Endodermal cell (in vitro differentiated cells): Measurements from ENCODE around the gene LRRC27. TPM values are rescaled to one million over a fixed set of nuclear protein-coding genes. Genes with fewer than 3 reads are reported as not detected.
A peak's percentile ranks its signal among the peaks of the same experiment; 100 is the strongest.

Source experiments
- DNase-seq: peaks from one replicate; pipeline ENCODE4 v3.0.0-alpha.2; 2017
- H3K27ac ChIP-seq: 2 replicates; pipeline ENCODE4 v1.5.1; 2013; ENCODE audit warnings: mild to moderate bottlenecking, low read depth, low read length, moderate library complexity
- H3K27me3 ChIP-seq: 2 replicates; pipeline ENCODE4 v1.6.1; 2013; ENCODE audit warnings: mild to moderate bottlenecking, low read length, moderate library complexity; ENCODE audit not compliant: insufficient read depth, control insufficient read depth, poor library complexity, severe bottlenecking
- H3K36me3 ChIP-seq: 2 replicates; pipeline ENCODE4 v1.7.0; 2013; ENCODE audit warnings: mild to moderate bottlenecking, low read length, moderate library complexity; ENCODE audit not compliant: control insufficient read depth, insufficient read depth
- H3K4me1 ChIP-seq: one replicate; pipeline ENCODE4 v1.7.0; 2013; ENCODE audit warnings: low read length; ENCODE audit not compliant: control insufficient read depth, insufficient read depth
- H3K4me3 ChIP-seq: 2 replicates; pipeline ENCODE4 v1.5.1; 2013; ENCODE audit warnings: mild to moderate bottlenecking, low read length, moderate library complexity
- H3K9ac ChIP-seq: 2 replicates; pipeline ENCODE4 v1.6.1; 2013; ENCODE audit warnings: mild to moderate bottlenecking, low read length, moderate library complexity; ENCODE audit not compliant: poor library complexity, severe bottlenecking; ENCODE audit errors: extremely low read depth
- H3K9me3 ChIP-seq: 2 replicates; pipeline ENCODE4 v1.6.1; 2013; ENCODE audit warnings: mild to moderate bottlenecking, low read length, moderate library complexity; ENCODE audit not compliant: control insufficient read depth
- H3K27ac Mint-ChIP-seq: 2 replicates; pipeline ENCODE4 v1.8.0; 2020; ENCODE audit warnings: mixed read lengths
- H3K27me3 Mint-ChIP-seq: 2 replicates; pipeline ENCODE4 v1.8.0; 2021; ENCODE audit warnings: mild to moderate bottlenecking, mixed read lengths; ENCODE audit not compliant: insufficient read depth
- H3K36me3 Mint-ChIP-seq: 2 replicates; pipeline ENCODE4 v1.8.0; 2020; ENCODE audit warnings: low read depth, mixed read lengths
- H3K4me1 Mint-ChIP-seq: 2 replicates; pipeline ENCODE4 v1.8.0; 2020; ENCODE audit warnings: mixed read lengths
- H3K4me3 Mint-ChIP-seq: 2 replicates; pipeline ENCODE4 v1.8.0; 2020; ENCODE audit warnings: mild to moderate bottlenecking, moderate library complexity, mixed read lengths
- H3K9me3 Mint-ChIP-seq: 2 replicates; pipeline ENCODE4 v1.8.0; 2020; ENCODE audit warnings: mild to moderate bottlenecking, mixed read lengths
- WGBS, 2 experiments: methylation state at CpG; one replicate each; pipeline versions ENCODE4 v1.1.5 to v1.1.7; 2013; ENCODE audit warnings: missing lambda C conversion rate in 2 of 2, mixed read lengths in 1 of 2; ENCODE audit not compliant: insufficient coverage in 1 of 2, insufficient read length in 1 of 2; 5-methylcytosine and 5-hydroxymethylcytosine counted together
- total RNA-seq, 2 donors: library from RNA; stranded (reverse); fragmentation: NEBNext Ultra II Directional in 1 of 2; extraction: Animal tissue kit (Norgen Biotek cat#: 25700) in 1 of 2; gene quantifications; 2 replicates in 1 of 2; 3 replicates in 1 of 2; pipeline ENCODE4 v1.2.1, GENCODE V29; 2021
- TF ChIP-seq, protein P1 (sequence below): fragments of 200-600 bp; sonication (generic); conservative IDR thresholded peaks from 2 replicates; pipeline ENCODE4 v1.5.0; 2021; ENCODE audit warnings: antibody characterized with exemption, mild to moderate bottlenecking

The LRRC27 gene
- total RNA-seq, 2 donors from 2014 or later, result 10.3 to 14.6 TPM

DNA sequence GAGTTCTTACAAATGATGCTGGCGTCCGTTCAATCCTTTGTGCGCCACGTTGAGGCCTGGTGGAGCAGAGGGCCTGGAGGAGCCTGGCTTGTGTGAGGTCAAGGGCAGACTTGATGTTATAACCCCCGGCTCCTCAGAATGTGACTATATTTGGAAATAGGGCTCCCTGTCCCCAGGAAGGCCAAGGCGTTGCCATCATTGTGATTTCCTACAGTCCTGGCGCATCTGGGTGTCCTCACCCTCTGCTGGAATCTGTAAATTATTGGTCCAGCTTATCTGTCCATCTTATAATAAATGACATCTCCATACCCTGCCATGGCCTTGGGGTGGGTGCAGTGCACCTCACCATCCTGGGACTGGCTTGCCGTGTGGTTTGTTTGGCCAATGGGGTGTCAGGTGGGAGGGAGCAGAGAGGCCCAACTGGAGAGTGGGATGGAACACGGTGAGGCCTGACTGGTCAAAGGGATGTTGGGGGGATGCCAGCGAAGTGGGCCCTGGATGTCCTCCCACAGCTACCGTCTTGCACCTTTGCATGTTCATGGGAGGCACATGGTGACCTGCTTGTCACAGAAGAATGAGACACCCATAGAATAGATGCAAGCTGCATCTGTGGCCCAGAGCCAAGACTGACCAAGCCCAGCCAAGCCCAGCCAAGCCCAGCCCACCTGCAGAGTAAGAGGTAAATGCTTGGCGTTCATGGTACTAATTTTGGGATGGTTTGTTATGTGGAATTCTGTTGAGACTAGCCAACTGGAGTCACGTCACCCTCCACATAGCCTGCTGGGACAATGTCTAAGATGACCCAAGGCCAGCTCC, 11.1 kb upstream of the LRRC27 start:
- no peak overlapping the region for H3K27ac ChIP-seq

GRCh38 chr10:132321726-132322125, 10.3 kb upstream of the LRRC27 start:
- H3K4me3 ChIP-seq, result no peak overlapping the region
- TF ChIP-seq, protein P1, sequence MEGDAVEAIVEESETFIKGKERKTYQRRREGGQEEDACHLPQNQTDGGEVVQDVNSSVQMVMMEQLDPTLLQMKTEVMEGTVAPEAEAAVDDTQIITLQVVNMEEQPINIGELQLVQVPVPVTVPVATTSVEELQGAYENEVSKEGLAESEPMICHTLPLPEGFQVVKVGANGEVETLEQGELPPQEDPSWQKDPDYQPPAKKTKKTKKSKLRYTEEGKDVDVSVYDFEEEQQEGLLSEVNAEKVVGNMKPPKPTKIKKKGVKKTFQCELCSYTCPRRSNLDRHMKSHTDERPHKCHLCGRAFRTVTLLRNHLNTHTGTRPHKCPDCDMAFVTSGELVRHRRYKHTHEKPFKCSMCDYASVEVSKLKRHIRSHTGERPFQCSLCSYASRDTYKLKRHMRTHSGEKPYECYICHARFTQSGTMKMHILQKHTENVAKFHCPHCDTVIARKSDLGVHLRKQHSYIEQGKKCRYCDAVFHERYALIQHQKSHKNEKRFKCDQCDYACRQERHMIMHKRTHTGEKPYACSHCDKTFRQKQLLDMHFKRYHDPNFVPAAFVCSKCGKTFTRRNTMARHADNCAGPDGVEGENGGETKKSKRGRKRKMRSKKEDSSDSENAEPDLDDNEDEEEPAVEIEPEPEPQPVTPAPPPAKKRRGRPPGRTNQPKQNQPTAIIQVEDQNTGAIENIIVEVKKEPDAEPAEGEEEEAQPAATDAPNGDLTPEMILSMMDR, result no peak
- WGBS, 2 experiments, result 91 to 94% methylated on average over 8 to 10 of the region's 10 CpGs
- peaks cover 24% of the 10 kb centered on the region for H3K36me3 Mint-ChIP-seq
- no peaks in the 10 kb centered on the region for H3K4me1 Mint-ChIP-seq
- H3K4me3 Mint-ChIP-seq, result no peak overlapping the region
- no peak overlapping the region for H3K27ac Mint-ChIP-seq
- H3K27me3 ChIP-seq, result no peaks in the 10 kb centered on the region
- H3K27me3 Mint-ChIP-seq, result peaks cover 3% of the 10 kb centered on the region
- H3K9me3 Mint-ChIP-seq, result peaks cover 4% of the 10 kb centered on the region
- peaks cover 6% of the 10 kb centered on the region for H3K9me3 ChIP-seq
- DNase-seq, result no peak
- H3K9ac ChIP-seq, result no peak overlapping the region
- H3K36me3 ChIP-seq, result peaks cover 13% of the 10 kb centered on the region
- no peak overlapping the region for H3K27ac ChIP-seq
- no peaks in the 10 kb centered on the region for H3K4me1 ChIP-seq

More for the DNA sequence above, 11.1 kb upstream of the LRRC27 start:
- peaks cover 4% of the 10 kb centered on the region for H3K9me3 Mint-ChIP-seq
- Histone ChIP-seq H3K36me3 (peaks cover 5% of the 10 kb centered on the region), H3K9me3 (peaks cover 1% of the 10 kb centered on the region), H3K9ac (no peak overlapping the region), H3K27me3 (no peaks in the 10 kb centered on the region), H3K4me1 (no peaks in the 10 kb centered on the region), H3K4me3 (no peak overlapping the region)
- DNase-seq, result no peak
- no peak overlapping the region for H3K27ac Mint-ChIP-seq
- TF ChIP-seq, protein P1, result no peak
- H3K4me1 Mint-ChIP-seq, result no peaks in the 10 kb centered on the region
- H3K4me3 Mint-ChIP-seq, result no peak overlapping the region
- peaks cover 16% of the 10 kb centered on the region for H3K36me3 Mint-ChIP-seq
- peaks cover 9% of the 10 kb centered on the region for H3K27me3 Mint-ChIP-seq
- WGBS, 2 experiments, result 90 to 94% methylated on average over 7 to 13 of the region's 13 CpGs

GRCh38 chr10:132322586-132323048, 9.4 kb upstream of the LRRC27 start:
- H3K4me3 ChIP-seq, result no peak overlapping the region
- H3K27ac ChIP-seq, result no peak overlapping the region
- Mint-ChIP-seq H3K27me3 (peaks cover 1% of the 10 kb centered on the region), H3K36me3 (peaks cover 30% of the 10 kb centered on the region), H3K27ac (no peak overlapping the region), H3K4me1 (no peaks in the 10 kb centered on the region), H3K9me3 (peaks cover 4% of the 10 kb centered on the region), H3K4me3 (no peak overlapping the region)
- TF ChIP-seq, protein P1, result peak; percentile 39
- 89 to 93% methylated on average over 6 of the region's 6 CpGs for WGBS, 2 experiments
- no peak for DNase-seq
- peaks cover 6% of the 10 kb centered on the region for H3K9me3 ChIP-seq
- no peaks in the 10 kb centered on the region for H3K27me3 ChIP-seq
- H3K36me3 ChIP-seq, result peaks cover 19% of the 10 kb centered on the region
- no peaks in the 10 kb centered on the region for H3K4me1 ChIP-seq
- no peak overlapping the region for H3K9ac ChIP-seq
